Adipose tissue (tissue), 3 donors: Measurements from ENCODE around the gene KIAA0753. TPM values are rescaled to one million over a fixed set of nuclear protein-coding genes. Genes with fewer than 3 reads are reported as not detected.
"Not testable (repeated sequence)": the region's sequence is repeated elsewhere in the genome, so short reads cannot be mapped to it uniquely, and the experiment has no call there.

Experiments used
- H3K27ac ChIP-seq: one replicate; pipeline ENCODE4 v1.5.1; 2013; ENCODE audit warnings: low read depth, low read length
- WGBS, 3 donors: extraction: QIAGEN DNeasy Blood & Tissue Kit; methylation state at CpG; one replicate each; pipeline ENCODE4 v1.1.7; 2013; 5-methylcytosine and 5-hydroxymethylcytosine counted together
- polyA plus RNA-seq, 3 donors: library from polyadenylated mRNA; stranded (reverse); fragments of 200-250 nt; gene quantifications; one replicate each; pipeline ENCODE4 v1.2.3, GENCODE V29; 2013
- donor health status: healthy with polysubstance abuse.
- donor health status: Bipolar disorder and iron deficiency.
- donor health status: healthy.

KIAA0753 gene
- polyA plus RNA-seq, 3 donors: 3.5 to 6.9 (median 3.9) TPM

DNA sequence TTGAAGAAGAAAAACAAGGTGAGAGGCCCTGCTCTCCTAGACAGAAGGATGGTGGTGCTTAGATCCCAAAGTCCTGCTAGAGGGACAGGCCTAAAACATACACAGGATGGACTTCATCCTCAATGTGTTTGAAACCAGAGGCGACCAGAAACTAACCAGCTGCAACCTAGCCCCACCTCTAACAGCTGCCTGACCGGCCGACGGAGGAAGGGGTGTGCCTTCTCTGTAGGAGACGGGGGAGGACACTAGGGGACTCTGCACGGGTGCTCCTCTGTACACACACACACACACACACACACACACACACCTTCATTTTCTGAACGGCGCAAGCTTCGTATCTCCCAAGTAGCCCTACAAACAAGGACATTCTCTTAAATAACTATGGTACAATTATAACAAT lies 59.9 kb downstream of the KIAA0753 start:
- WGBS, 3 donors: 86 to 88% (median 87%) methylated on average over 9 of the region's 9 CpGs
- H3K27ac ChIP-seq: no peak overlapping the region

DNA sequence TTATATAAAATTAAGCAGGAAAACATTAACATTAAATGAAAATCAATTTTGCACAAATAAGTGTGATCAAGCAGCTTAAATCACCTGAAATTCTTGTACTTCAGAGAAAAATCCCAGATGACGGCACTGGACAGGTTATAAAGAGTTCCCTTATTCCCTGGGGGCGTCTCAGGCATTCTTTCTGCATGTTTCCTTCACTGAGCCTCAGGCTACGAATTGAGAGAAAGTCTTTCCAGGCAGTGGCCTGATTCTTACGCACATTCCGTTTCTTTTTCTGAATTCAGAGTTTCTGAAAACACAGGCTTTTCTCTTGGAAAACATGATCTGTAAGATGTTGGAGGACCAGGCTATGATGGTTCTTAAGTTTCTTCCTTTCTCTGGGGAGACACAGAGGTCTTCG lies 62.0 kb downstream of the KIAA0753 start:
- 78 to 95% (median 86%) methylated on average over 6 of the region's 6 CpGs for WGBS, 3 donors
- H3K27ac ChIP-seq: no peak overlapping the region

DNA sequence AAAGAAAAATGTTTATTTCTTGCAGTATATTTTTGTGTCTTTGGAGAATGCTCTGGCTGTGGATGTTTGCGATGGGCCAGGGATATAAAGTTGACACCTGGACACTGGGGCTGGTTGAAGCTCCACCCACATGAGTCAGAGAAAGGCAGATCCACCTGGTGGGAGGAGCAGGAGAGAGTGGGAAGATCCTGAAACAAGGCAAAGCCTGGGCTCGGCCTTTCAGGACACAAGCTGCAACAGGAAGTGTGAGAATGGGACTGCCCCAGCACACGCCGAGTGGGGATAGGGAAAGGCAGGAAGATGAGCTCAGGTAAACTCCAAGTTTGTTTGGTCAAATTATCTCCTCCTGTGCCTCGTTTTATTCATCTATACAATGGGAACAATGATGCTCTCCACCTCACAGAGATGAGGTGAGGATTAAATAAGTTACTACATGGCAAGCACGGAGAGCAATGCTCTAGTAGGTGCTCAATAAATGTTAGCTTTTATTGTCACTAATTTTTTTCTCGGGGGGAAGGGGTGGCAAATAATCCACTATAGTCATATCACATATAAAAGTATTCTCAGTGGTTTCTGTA lies 62.7 kb downstream of the KIAA0753 start:
- H3K27ac ChIP-seq: no peak overlapping the region
- 91 to 94% (median 93%) methylated on average over 7 of the region's 7 CpGs for WGBS, 3 donors

DNA sequence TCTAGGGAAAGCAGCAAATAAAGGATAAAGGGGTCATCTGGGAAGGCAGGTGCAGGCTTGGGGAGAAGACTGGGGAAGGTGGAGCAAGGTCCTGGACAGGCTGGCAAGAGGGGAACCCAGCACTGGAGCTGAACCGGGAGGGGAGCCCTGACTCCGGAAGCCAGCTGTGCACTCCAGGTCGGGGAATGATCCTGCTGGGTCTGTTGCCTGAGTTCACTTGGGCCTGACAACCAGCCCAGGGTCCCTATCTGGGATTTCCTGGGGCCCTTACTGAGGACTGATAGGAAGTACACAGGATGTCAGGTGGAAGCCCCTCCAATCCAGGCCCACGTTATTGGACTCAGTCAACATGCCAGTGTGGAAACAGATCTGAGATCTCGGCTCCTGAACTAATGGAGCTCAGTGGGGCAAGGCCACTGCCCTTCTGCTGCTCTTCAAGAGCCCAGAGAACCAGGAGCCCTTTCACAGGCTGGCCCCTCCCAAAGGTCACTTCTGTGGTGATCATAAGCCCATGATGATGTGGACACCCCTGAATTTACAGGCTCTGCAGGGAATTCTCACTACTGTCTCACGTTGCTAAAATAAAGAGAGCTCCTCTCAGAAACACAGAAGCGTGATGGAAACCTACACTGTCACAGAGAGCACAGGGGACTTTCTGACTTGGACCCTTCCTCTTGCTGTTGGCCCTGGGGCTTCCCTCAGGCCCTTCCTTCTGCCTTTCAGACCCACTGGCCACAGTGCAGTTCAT lies 64.3 kb downstream of the KIAA0753 start:
- 85 to 90% (median 89%) methylated on average over 7 of the region's 7 CpGs for WGBS, 3 donors
- no peak overlapping the region for H3K27ac ChIP-seq

GRCh38 chr17:6575596-6575988 lies 64.9 kb downstream of the KIAA0753 start:
- H3K27ac ChIP-seq: no peak overlapping the region
- WGBS, 3 donors: 72 to 80% (median 74%) methylated on average over 5 of the region's 5 CpGs

DNA sequence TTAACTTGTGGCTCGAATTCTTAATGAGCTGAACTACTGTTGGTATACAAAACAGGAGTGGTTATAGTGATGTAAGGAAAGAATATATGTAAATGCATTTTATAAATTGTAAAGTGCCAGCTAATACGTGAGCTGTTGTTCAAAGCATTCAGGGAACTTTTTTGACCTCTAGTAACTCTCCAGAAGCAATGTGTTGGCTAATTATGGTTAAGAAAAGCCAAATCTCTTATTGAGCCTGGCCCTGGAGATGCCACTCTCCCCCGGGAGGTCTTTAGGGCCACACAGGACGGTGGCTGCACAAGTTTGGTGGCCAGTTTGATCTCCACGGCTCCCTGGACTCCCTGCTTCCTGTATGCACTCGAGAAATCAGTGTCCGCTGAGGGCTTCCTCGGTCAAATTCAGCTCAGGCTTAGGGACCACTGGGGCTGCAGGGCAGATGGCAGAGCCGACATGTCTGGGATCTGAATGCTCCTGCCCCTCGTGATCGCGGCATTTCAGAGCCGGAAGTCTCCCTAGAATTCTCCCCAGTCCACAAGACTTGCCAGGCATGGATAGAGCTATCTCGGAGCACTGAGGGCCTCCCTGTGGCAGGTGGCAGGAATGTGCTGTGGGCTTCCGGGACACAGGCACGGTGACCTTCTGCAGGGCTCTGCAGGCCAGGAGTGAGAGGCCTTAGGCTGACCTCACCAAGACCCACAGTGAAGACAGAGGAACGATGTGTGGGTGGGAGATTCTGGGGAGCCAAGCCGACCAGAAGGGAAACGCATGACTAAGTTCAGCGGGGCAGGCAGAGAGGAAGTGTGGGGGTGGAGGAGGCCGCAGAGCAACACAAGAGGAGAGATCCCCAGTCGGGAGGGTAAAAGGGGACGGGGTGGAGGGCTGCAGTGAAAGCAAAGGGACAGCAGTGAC lies 65.6 kb downstream of the KIAA0753 start:
- WGBS, 3 donors: 20 to 62% (median 29%) methylated on average over 23 of the region's 23 CpGs
- H3K27ac ChIP-seq: no peak overlapping the region

DNA sequence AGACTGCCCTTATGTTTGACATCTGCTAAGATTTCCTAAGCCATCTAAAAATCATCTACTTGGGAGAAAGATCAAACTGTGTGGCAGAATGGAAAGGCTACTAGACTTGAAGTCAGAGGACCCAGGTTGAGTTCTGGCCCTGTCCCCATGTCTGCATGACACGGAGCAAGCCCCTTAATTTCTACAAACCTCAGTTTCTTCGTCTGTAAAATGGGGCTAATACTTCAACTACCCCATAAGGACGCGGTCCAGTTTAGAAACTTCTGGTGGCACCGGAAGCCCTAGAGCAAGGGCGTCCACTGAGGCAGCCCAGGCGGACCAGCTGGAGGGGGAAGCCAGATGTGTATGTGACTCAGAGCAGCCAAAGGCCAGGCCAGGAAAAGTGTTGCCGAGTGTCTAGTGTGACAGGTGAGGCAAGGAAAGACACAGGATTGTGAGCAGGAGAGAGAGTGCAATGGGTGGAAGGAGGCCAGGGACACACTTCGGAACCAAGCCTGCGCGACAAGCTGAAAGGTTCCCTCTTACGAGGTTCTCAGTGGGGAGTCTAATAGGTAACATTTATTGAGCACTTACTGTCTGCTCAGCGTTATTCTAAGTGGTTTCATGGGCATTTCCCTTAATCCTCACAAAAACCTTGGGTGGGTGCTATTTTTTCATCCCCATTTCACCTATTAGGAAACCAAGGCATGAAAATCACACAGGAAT lies 66.4 kb downstream of the KIAA0753 start:
- 96 to 97% (median 96%) methylated on average over 13 of the region's 13 CpGs for WGBS, 3 donors
- no peak overlapping the region for H3K27ac ChIP-seq

DNA sequence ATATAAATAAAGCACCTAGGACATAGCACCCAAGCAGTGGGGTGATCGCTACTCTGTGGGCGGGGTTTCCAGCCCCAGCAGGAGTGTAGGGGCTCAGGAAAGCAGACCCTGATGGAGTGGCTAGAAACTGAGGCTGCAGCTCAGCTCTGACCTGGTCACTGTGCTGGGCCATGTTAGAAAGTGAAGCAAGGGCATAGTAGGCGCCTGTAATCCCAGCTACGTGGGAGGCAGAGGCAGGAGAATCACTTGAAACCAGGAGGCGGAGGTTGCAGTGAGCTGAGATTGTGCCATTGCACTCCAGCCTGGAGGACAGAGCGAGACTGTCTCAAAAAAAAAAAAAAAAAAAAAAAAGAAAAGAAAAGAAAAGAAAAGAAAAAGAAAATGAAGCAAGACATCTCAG lies 67.0 kb downstream of the KIAA0753 start:
- H3K27ac ChIP-seq: not testable (repeated sequence)
- 95 to 97% (median 96%) methylated on average over 6 of the region's 6 CpGs for WGBS, 3 donors

DNA sequence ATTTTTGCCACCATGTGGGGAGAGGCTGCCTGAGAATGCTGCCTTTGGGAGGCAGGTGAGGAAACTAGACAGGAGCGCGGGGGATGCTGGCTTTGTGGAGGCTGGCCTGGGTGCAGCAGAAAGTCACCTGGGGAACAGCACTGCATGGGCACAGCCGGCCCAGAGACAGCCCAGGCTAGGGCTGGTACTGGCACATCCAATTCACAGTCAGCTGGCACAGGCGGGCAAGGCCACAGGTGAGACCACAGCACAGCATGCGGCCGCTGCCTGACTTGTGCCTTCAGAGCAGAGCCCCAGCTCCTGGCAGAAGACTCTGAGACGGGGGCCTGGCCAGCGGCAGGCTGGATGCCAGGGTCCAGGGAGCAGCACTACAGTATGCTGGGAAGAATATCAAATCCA lies 67.5 kb downstream of the KIAA0753 start:
- WGBS, 3 donors: 95 to 99% (median 96%) methylated on average over 8 of the region's 8 CpGs

GRCh38 chr17:6571452-6571781 lies 69.1 kb downstream of the KIAA0753 start:
- no peak overlapping the region for H3K27ac ChIP-seq
- 64 to 73% (median 68%) methylated on average over 7 of the region's 7 CpGs for WGBS, 3 donors

More for the DNA sequence above, 67.5 kb downstream of the KIAA0753 start:
- no peak overlapping the region for H3K27ac ChIP-seq

GRCh38 chr17:6570731-6571451 lies 69.6 kb downstream of the KIAA0753 start:
- H3K27ac ChIP-seq: no peak overlapping the region
- WGBS, 3 donors: 85 to 87% (median 86%) methylated on average over 18 of the region's 18 CpGs

DNA sequence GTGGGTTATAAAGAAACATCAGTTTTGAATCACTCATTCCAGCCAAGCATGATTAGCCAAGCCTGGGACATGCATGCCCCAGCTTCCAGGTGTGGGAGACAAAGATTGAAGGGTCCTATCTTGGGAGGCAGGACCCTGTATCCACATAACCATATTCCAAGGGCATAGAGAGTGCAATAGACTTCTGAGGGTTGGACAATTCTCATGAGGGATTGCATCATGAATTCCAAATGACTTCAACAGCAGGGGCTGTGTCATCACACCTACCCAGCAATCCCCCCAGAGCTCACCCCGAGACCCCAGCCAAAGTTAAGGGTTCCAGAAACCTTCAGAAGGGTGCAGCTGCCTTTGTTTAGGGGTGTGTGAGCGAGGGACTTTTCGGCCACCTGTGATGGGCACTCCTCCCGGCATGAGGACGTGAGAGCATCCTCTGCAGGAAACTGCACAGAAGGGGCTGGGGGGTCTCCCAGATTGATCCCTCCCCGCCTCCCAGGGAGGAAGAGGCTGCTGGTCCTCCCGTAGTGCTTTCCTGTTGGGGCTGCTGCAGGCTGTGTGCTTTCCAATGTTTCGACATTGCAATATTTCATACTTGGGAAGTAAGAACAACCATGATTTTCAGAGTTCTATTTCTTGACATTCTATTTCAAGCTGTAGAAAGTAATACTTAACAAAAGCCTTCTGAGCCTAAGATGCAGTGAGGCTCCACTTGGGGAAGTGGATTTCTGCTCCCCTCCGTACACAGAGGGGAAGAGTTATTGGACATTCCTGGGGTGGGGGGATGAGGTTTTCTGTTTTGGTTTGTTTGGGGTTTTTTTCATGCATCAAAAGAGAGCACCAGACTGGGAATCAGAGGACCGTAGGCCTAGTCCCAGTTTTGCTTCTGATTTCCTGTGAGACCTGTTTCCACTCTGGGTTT lies 70.9 kb downstream of the KIAA0753 start:
- WGBS, 3 donors: 65 to 84% (median 70%) methylated on average over 10 of the region's 10 CpGs
- no peak overlapping the region for H3K27ac ChIP-seq

- 79 to 86% (median 81%) methylated on average over 12 of the region's 12 CpGs for WGBS, 3 donors
- no peak overlapping the region for H3K27ac ChIP-seq
Observed at GRCh38 chr17:6568184-6568758, 72.2 kb downstream of the KIAA0753 start.

DNA sequence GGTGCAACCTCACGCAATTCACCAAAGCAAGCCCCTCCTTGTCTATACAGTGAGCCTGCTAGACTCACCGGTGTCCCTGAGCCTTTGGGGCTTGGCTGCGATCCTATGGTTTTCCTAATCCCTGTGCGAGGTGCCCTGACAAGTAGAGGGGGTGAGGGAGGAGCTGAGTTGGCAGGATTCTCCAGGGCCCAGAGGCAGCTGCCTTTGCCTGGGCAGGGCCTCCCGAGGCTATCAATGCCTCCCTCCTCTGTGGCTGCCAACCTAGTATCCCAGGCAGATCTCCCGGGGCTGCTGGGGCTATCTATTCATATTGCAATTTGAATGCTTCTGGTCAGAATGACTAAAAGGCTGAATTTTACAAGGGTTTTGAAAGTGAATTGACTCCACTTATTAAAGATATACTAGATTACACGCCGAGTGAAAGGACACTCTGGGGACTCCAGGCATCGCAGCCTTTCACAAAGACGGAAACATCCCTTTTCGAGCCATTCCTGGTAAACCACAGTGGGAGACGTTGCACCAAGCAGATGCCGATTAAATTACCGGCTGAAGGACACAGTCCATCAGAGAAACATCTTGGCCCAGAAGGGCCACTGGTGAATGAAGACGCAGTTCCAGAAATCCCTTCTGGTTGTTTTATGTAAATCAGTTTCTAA lies 72.9 kb downstream of the KIAA0753 start:
- H3K27ac ChIP-seq: no peak overlapping the region
- 64 to 73% (median 67%) methylated on average over 15 of the region's 15 CpGs for WGBS, 3 donors

DNA sequence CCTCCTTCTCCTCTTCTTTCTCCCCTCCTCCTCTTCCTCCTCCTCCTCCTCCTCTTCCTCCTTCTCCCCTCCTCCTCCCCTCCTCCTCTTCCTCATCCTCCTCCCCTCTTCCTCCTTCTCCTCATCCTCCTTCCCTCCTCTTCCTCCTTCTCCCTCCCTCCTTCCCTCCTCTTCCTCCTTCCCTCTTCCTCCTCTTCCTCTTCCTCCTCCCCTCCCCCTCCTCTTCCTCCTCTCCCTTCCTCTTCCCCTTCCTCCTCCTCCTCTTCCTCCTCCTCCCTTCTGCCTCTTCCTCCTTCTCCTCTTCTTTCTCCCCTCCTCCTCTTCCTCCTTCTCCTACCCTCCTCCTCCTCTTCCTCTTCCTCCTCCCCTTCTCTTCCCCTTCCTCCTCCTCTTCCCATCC lies 79.1 kb downstream of the KIAA0753 start:
- H3K27ac ChIP-seq: no peak overlapping the region

GRCh38 chr17:6560496-6560895 lies 80.0 kb downstream of the KIAA0753 start:
- WGBS, 3 donors: 87 to 88% (median 88%) methylated on average over 3 of the region's 3 CpGs
- H3K27ac ChIP-seq: no peak overlapping the region
